K562 (cell line): Measurements from ENCODE around the gene PSMD8. TPM values are rescaled to one million over a fixed set of nuclear protein-coding genes. Genes with fewer than 3 reads are reported as not detected.

Experiments used
- BDP1 ChIP-seq: IDR thresholded peaks from 3 replicates; pipeline ENCODE4 v1.6.1; 2011; ENCODE audit not compliant: insufficient read length, insufficient read depth
- CAMTA2 ChIP-seq: fragments of 250-450 bp; sonication (Bioruptor Pico); conservative IDR thresholded peaks from 2 replicates; pipeline ENCODE4 v1.5.1; 2022
- E2F3 ChIP-seq: fragments of 250-450 bp; sonication (Bioruptor Pico); IDR thresholded peaks from 2 replicates; pipeline ENCODE4 v1.4.0; 2020; ENCODE audit warnings: mild to moderate bottlenecking
- E4F1 ChIP-seq: fragments of 250-450 bp; sonication (Bioruptor Pico); IDR thresholded peaks from 2 replicates; pipeline ENCODE4 v1.5.0; 2021; ENCODE audit warnings: mild to moderate bottlenecking, borderline replicate concordance
- KLF10 ChIP-seq: fragments of 250-450 bp; sonication (Bioruptor Pico); IDR thresholded peaks from 2 replicates; pipeline ENCODE4 v1.6.1; 2021; ENCODE audit warnings: matching md5 sums
- PBX2 ChIP-seq, 2 experiments: IDR thresholded peaks in 1 of 2; conservative IDR thresholded peaks in 1 of 2; 2 replicates each; pipeline ENCODE4 v1.6.1; 2016; ENCODE audit warnings: low read depth in 2 of 2, mild to moderate bottlenecking in 1 of 2, missing compliant biosample characterization in 1 of 2, missing genetic modification characterization in 1 of 2, moderate library complexity in 1 of 2
- PCBP2 ChIP-seq: fragments of 200-400 bp; formaldehyde crosslinking; IDR thresholded peaks from 2 replicates; pipeline ENCODE4 v1.6.1; 2018; ENCODE audit warnings: low read length, low read depth, mild to moderate bottlenecking, moderate library complexity; ENCODE audit not compliant: poor library complexity, severe bottlenecking
- PML ChIP-seq: IDR thresholded peaks from 2 replicates; pipeline ENCODE4 v1.6.1; 2012; ENCODE audit warnings: low read length, inconsistent platforms
- SMAD3 ChIP-seq: fragments of 450-650 bp; formaldehyde crosslinking; conservative IDR thresholded peaks from 2 replicates; pipeline ENCODE4 v1.4.0; 2020; ENCODE audit warnings: mild to moderate bottlenecking
- SMAD4 ChIP-seq: fragments of 250-450 bp; sonication (Bioruptor Pico); conservative IDR thresholded peaks from 2 replicates; pipeline ENCODE4 v1.8.0; 2021; ENCODE audit warnings: inconsistent platforms, mild to moderate bottlenecking, moderate library complexity
- SNRNP70 ChIP-seq: fragments of 200-400 bp; formaldehyde crosslinking; optimal IDR thresholded peaks from 2 replicates; pipeline ENCODE3; 2017; ENCODE audit warnings: low read depth, low read length
- THRAP3 ChIP-seq: fragments of 450-650 bp; IDR thresholded peaks from 2 replicates; pipeline ENCODE4 v1.6.1; 2016; ENCODE audit warnings: mild to moderate bottlenecking, inconsistent platforms, borderline replicate concordance
- U2AF2 ChIP-seq: fragments of 200-400 bp; formaldehyde crosslinking; optimal IDR thresholded peaks from 2 replicates; pipeline ENCODE3; 2017; ENCODE audit warnings: low read depth, mild to moderate bottlenecking, low read length
- ZBTB2 ChIP-seq: fragments of 450-650 bp; IDR thresholded peaks from 2 replicates; pipeline ENCODE4 v1.6.1; 2016; ENCODE audit warnings: antibody characterized with exemption
- ZBTB9 ChIP-seq: fragments of 450-650 bp; formaldehyde crosslinking; IDR thresholded peaks from 2 replicates; pipeline ENCODE4 v1.4.0; 2020; ENCODE audit warnings: mild to moderate bottlenecking, moderate library complexity
- ZNF274 ChIP-seq: IDR thresholded peaks from 2 replicates; pipeline ENCODE4 v1.6.1; 2011; ENCODE audit warnings: low read depth, mild to moderate bottlenecking, low read length, moderate library complexity, borderline replicate concordance
- ZSCAN32 ChIP-seq: fragments of 450-650 bp; formaldehyde crosslinking; IDR thresholded peaks from 2 replicates; pipeline ENCODE4 v1.4.0; 2020; ENCODE audit warnings: mild to moderate bottlenecking, moderate library complexity
- polyA plus RNA-seq, 8 experiments: library from polyadenylated mRNA; depleted of rRNA in 4 of 8; stranded (reverse) in 5 of 8; unstranded in 3 of 8; fragments of >200 nt; fragmentation: Nextera tagmentation in 2 of 8; fragmentation: Illumina TruSeq in 1 of 8; extraction: Ambion mirVana in 2 of 8; extraction: Trizol in 1 of 8; gene quantifications; 2 replicates each; pipeline versions ENCODE4 v1.2.1 to v1.2.3, GENCODE V29; 2011 to 2014; ENCODE audit warnings: inconsistent platforms in 1 of 8, missing spikeins in 1 of 8
- total RNA-seq, 7 experiments: library from RNA; depleted of rRNA in 6 of 7; stranded (reverse); fragments of >200 nt in 6 of 7; fragmentation: Illumina TruSeq in 2 of 7; extraction: Trizol in 2 of 7; gene quantifications; 2 replicates each; pipeline versions ENCODE4 v1.2.1 to v1.2.3, GENCODE V29; 2011 to 2021; ENCODE audit warnings: low replicate concordance in 1 of 7
- TF ChIP-seq, protein P1 (sequence below): fragments of 250-450 bp; sonication (Bioruptor Pico); IDR thresholded peaks from 2 replicates; pipeline ENCODE4 v1.5.1; 2021; ENCODE audit warnings: mild to moderate bottlenecking

The PSMD8 gene
- total and polyA plus RNA-seq, 9 of the 15 experiments (the other 6 are each of a cell fraction or from before 2014, with no cell fraction given): 130 to 583 (median 315) TPM

DNA sequence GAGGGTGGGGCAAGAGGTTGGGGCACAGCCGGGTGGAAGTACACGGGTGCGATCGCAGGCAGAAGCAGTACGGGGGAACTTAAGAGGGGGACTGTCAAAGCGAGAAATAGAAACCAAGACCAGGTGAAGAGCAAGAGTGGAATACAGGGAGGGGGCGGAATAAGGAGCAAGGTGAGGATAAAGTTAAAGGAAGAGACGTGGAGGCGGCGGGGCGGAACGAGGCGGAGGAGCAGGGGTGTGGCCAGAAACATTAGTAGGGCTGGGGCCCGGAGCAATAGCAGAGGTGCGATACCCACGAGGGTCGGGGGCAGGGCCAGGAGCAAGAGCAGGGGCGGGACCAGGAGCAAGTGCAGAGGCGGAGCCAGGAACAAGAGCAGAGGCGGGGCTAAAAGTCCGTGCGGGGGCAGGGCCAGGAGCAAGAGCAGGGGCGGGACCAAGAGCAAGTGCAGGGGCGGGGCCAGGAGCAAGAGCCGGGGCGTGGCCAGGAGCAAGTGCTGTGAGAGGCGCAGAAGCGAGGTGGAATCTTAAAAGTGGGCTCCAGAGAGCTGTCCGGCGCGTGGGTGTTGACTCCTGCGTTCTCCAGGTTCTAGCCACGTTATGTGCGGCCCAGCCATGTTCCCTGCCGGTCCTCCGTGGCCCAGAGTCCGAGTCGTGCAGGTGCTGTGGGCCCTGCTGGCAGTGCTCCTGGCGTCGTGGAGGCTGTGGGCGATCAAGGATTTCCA, 37.6 kb upstream of the PSMD8 start (continued):
- TF ChIP-seq ZBTB2 (peak; percentile 77), U2AF2 (no peak), BDP1 (no peak), KLF10 (CRISPR knock-in tag) (no peak), ZBTB9 (CRISPR knock-in tag) (no peak), SNRNP70 (no peak), ZNF274 (no peak), ZSCAN32 (CRISPR knock-in tag) (no peak), SMAD4 (CRISPR knock-in tag) (no peak), THRAP3 (peak; percentile 89), E2F3 (CRISPR knock-in tag) (no peak), CAMTA2 (CRISPR knock-in tag) (no peak), PBX2 (CRISPR knock-in tag; IDR thresholded peaks at IDR 0.05; ENCODE audit: low read depth) (no peak), PBX2 (tag; conservative IDR thresholded peaks at IDR 0.05; ENCODE audit: low read depth) (no peak), PML (no peak), SMAD3 (CRISPR knock-in tag) (no peak), E4F1 (no peak), PCBP2 (no peak)
- TF ChIP-seq, protein P1, sequence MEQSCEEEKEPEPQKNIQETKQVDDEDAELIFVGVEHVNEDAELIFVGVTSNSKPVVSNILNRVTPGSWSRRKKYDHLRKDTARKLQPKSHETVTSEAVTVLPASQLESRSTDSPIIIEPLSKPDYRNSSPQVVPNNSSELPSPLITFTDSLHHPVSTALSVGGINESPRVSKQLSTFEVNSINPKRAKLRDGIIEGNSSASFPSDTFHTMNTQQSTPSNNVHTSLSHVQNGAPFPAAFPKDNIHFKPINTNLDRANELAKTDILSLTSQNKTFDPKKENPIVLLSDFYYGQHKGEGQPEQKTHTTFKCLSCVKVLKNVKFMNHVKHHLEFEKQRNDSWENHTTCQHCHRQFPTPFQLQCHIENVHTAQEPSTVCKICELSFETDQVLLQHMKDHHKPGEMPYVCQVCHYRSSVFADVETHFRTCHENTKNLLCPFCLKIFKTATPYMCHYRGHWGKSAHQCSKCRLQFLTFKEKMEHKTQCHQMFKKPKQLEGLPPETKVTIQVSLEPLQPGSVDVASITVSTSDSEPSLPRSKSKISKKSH (CRISPR knock-in tag): no peak
